Measurements from ENCODE around the gene CXCL8. TPM values are rescaled to one million over a fixed set of nuclear protein-coding genes. Genes with fewer than 3 reads are reported as not detected.

The CXCL8 gene
- total RNA-seq, 1 donor from 2014 or later, result 0.30 TPM

DNA sequence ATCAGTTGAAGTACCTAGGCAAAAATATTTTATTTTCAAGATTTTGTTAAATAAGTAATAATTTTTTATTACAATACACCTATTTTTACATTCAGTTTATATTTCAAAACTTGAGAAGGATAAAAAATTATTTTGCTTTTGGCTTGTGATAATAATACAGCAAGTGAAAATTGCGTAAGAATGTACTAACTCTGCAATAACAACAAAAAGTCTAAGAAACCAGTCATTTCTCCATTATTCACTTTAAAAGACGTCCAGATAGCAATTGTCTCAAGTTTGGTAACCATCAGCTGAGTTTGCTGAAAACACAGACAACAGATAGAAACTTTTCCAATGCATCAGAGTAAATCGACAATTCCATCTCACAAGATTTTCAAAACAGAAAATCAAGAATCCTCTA lies 12.1 kb downstream of the CXCL8 start:
- H3K9me3 ChIP-seq (replicated peaks), result peaks cover 9% of the 10 kb centered on the region
- TF ChIP-seq, protein P1, sequence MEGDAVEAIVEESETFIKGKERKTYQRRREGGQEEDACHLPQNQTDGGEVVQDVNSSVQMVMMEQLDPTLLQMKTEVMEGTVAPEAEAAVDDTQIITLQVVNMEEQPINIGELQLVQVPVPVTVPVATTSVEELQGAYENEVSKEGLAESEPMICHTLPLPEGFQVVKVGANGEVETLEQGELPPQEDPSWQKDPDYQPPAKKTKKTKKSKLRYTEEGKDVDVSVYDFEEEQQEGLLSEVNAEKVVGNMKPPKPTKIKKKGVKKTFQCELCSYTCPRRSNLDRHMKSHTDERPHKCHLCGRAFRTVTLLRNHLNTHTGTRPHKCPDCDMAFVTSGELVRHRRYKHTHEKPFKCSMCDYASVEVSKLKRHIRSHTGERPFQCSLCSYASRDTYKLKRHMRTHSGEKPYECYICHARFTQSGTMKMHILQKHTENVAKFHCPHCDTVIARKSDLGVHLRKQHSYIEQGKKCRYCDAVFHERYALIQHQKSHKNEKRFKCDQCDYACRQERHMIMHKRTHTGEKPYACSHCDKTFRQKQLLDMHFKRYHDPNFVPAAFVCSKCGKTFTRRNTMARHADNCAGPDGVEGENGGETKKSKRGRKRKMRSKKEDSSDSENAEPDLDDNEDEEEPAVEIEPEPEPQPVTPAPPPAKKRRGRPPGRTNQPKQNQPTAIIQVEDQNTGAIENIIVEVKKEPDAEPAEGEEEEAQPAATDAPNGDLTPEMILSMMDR (IDR thresholded peaks at IDR 0.05; ENCODE audit: borderline replicate concordance), result no peak
- H3K4me3 ChIP-seq, result no peak overlapping the region
- no peaks in the 10 kb centered on the region for H3K27me3 ChIP-seq (ENCODE audit: low read depth)
- no peak overlapping the region for H3K27ac ChIP-seq (replicated peaks)
- H3K36me3 ChIP-seq, result no peaks in the 10 kb centered on the region
- no peaks in the 10 kb centered on the region for H3K4me1 ChIP-seq
- intact Hi-C loops (cut with micrococcal nuclease), result no loop called here
- no peak for DNase-seq

DNA sequence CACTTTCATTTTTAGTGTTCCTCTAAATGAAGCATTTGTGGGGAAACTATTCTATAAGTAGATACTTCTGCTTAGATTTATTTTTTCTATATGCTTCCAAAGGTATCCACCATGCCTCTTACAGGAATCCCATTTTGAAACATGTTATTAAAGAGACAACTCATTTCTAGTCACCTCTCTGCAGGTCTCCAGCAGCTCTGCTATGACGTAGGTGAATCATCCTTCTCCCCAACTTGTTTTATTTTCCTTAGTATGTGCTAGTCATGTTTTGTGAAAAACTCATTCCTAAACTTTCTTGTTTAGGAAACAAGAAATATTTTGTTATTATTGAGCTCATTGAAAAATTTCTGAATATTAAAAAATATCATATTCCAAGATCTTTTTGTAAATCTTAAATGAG lies 12.8 kb downstream of the CXCL8 start:
- no peak for DNase-seq
- intact Hi-C loops (cut with micrococcal nuclease), result no loop called here
- no peak overlapping the region for H3K27ac ChIP-seq (replicated peaks)
- H3K4me3 ChIP-seq, result no peak overlapping the region
- H3K27me3 ChIP-seq (ENCODE audit: low read depth), result no peaks in the 10 kb centered on the region
- H3K9me3 ChIP-seq (replicated peaks), result peaks cover 9% of the 10 kb centered on the region
- no peaks in the 10 kb centered on the region for H3K36me3 ChIP-seq
- H3K4me1 ChIP-seq, result no peaks in the 10 kb centered on the region
- TF ChIP-seq, protein P1 (IDR thresholded peaks at IDR 0.05; ENCODE audit: borderline replicate concordance), result no peak

DNA sequence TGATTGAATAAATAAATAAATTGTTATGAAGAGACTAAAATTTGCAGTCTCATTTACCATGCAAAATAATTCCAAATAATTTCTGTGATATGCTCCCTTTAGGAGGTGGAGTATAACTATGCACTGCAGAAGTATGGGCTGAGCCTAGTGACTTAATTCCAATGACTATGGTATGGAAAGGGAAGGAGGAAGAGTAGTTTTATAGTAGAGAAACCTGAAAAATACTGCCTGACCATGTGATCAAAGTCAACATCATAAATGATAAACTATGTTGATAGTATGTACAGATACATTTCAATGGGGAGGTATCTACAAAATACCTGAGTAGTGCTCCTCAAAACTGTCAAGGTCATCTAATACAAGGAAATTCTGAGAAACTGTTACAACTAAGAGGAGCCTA lies 14.6 kb downstream of the CXCL8 start:
- H3K9me3 ChIP-seq (replicated peaks), result peaks cover 9% of the 10 kb centered on the region
- intact Hi-C loops (cut with micrococcal nuclease), result no loop called here
- H3K36me3 ChIP-seq, result no peaks in the 10 kb centered on the region
- no peaks in the 10 kb centered on the region for H3K27me3 ChIP-seq (ENCODE audit: low read depth)
- H3K4me1 ChIP-seq, result no peaks in the 10 kb centered on the region
- no peak for DNase-seq
- TF ChIP-seq, protein P1 (IDR thresholded peaks at IDR 0.05; ENCODE audit: borderline replicate concordance), result no peak
- no peak overlapping the region for H3K27ac ChIP-seq (replicated peaks)
- H3K4me3 ChIP-seq, result no peak overlapping the region

- no peak for DNase-seq
- peaks cover 5% of the 10 kb centered on the region for H3K9me3 ChIP-seq (replicated peaks)
- no peaks in the 10 kb centered on the region for H3K36me3 ChIP-seq
- intact Hi-C loops (cut with micrococcal nuclease), result no loop called here
- H3K27ac ChIP-seq (replicated peaks), result no peak overlapping the region
- no peaks in the 10 kb centered on the region for H3K27me3 ChIP-seq (ENCODE audit: low read depth)
- no peak overlapping the region for H3K4me3 ChIP-seq
- TF ChIP-seq, protein P1 (IDR thresholded peaks at IDR 0.05; ENCODE audit: borderline replicate concordance), result no peak
- no peaks in the 10 kb centered on the region for H3K4me1 ChIP-seq
Observed at GRCh38 chr4:73759357-73759756, 19.0 kb downstream of the CXCL8 start.

- Histone ChIP-seq H3K4me1 (no peaks in the 10 kb centered on the region), H3K36me3 (no peaks in the 10 kb centered on the region), H3K4me3 (no peak overlapping the region), H3K27me3 (ENCODE audit: low read depth) (no peaks in the 10 kb centered on the region), H3K9me3 (replicated peaks) (no peaks in the 10 kb centered on the region), H3K27ac (replicated peaks) (no peak overlapping the region)
- TF ChIP-seq, protein P1 (IDR thresholded peaks at IDR 0.05; ENCODE audit: borderline replicate concordance), result no peak
- no peak for DNase-seq
- intact Hi-C loops (cut with micrococcal nuclease), result no loop called here
Observed at GRCh38 chr4:73761856-73762255, 21.5 kb downstream of the CXCL8 start.

DNA sequence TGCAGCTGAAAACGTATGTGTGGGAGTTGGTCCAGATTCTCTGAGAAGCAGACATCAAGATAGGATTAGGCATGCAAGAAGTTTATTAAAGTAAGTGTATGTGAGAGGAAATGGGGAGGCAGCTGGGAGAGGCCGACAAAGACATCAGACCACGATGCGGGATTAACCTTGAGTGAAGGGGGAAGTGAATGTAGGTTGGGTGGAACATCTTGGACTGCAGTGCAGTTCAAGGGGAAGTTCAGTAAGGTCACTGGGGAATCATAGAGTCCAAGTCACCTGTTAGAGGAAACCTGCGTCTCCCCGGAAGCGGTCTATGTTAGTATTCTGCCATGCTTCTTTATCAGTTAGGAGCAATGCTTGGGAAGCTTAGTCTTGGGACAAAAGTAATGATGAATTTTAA lies 22.0 kb downstream of the CXCL8 start:
- Histone ChIP-seq H3K9me3 (replicated peaks) (no peaks in the 10 kb centered on the region), H3K4me1 (no peaks in the 10 kb centered on the region), H3K27me3 (ENCODE audit: low read depth) (no peaks in the 10 kb centered on the region), H3K4me3 (no peak overlapping the region), H3K36me3 (no peaks in the 10 kb centered on the region), H3K27ac (replicated peaks) (no peak overlapping the region)
- DNase-seq, result no peak
- TF ChIP-seq, protein P1 (IDR thresholded peaks at IDR 0.05; ENCODE audit: borderline replicate concordance), result no peak
- intact Hi-C loops (cut with micrococcal nuclease), result no loop called here
